Right lobe of liver (tissue), 6 donors: ENCODE measurements around the gene ARL4C. TPM values are rescaled to one million over a fixed set of nuclear protein-coding genes. Genes with fewer than 3 reads are reported as not detected.

Experiments used
- ATAC-seq, 4 donors: fragments of 200-7000 bp; cut with Tn5 transposase; one replicate each; pipeline ENCODE4 v1.9.1; 2020; ENCODE audit warnings: mild to moderate bottlenecking in 4 of 4, moderate library complexity in 4 of 4
- DNase-seq, 3 donors: peaks; one replicate each; pipeline ENCODE4 v3.0.0-alpha.2; 2020
- H3K27ac ChIP-seq, 3 donors: fragments of 200-600 bp; one replicate each; pipeline ENCODE4 v1.8.0; 2022
- H3K27me3 ChIP-seq, 2 donors: fragments of 200-600 bp; one replicate each; pipeline ENCODE4 v1.8.0; 2022
- H3K36me3 ChIP-seq, 4 donors: fragments of 200-600 bp; sonication (generic) in 1 of 4; one replicate each; pipeline versions ENCODE4 v1.5.1 to v1.8.0; 2017 to 2022; ENCODE audit warnings: control low read depth in 1 of 4
- H3K4me1 ChIP-seq, 4 donors: fragments of 200-600 bp; sonication (generic) in 1 of 4; one replicate each; pipeline versions ENCODE4 v1.5.1 to v1.8.0; 2017 to 2022; ENCODE audit warnings: control low read depth in 1 of 4
- H3K4me3 ChIP-seq, 3 donors: fragments of 200-600 bp; one replicate each; pipeline ENCODE4 v1.8.0; 2022
- H3K9me3 ChIP-seq, 4 donors: fragments of 200-600 bp; sonication (generic) in 1 of 4; one replicate each; pipeline versions ENCODE4 v1.5.1 to v1.8.0; 2017 to 2022; ENCODE audit warnings: control low read depth in 1 of 4
- CTCF ChIP-seq, 4 donors: fragments of 200-600 bp in 3 of 4; fragments of 450-650 bp in 1 of 4; IDR thresholded peaks; one replicate each; pipeline versions ENCODE4 v1.5.1 to v1.8.0; 2016 to 2022; ENCODE audit warnings: antibody characterized with exemption in 4 of 4, mild to moderate bottlenecking in 2 of 4
- POLR2A ChIP-seq: fragments of 450-650 bp; IDR thresholded peaks from one replicate; pipeline ENCODE4 v1.6.1; 2017; ENCODE audit warnings: antibody characterized with exemption, mild to moderate bottlenecking
- WGBS: methylation state at CpG from one replicate; pipeline ENCODE4 v1.1.6; 2018; ENCODE audit warnings: low coverage, low lambda C conversion rate; ENCODE audit not compliant: insufficient coverage; ENCODE audit errors: missing lambda C conversion rate; 5-methylcytosine and 5-hydroxymethylcytosine counted together
- intact Hi-C, 2 donors: fragments of 100-400 bp; cut with DNase I; formaldehyde crosslinking; loops; one replicate each; pipeline versions ENCODE4 v1.11.2 to v1.14.1; 2022
- total RNA-seq, 6 experiments: library from RNA; depleted of rRNA in 2 of 6; stranded (reverse); fragments of >200 nt in 2 of 6; fragmentation: NEBNext Ultra II Directional in 3 of 6; extraction: Animal tissue kit (Norgen Biotek cat#: 25700) in 3 of 6; gene quantifications; one replicate each; pipeline versions ENCODE4 v1.1.0 to v1.2.4, GENCODE V29; 2016 to 2023
- donor health status: DM: no; HTN: yes; CAD: no.
- donor health status: DM: no; HTN: no; CAD: no.
- donor health status: DM: no; HTN: no; CAD: no.
- donor health status: DM: no; HTN: yes; CAD: no.
- donor health status: DM: no; HTN: yes; CAD: no.

The ARL4C gene
- total RNA-seq, 6 experiments from 2014 or later, result 1.4 to 9.4 (median 2.5) TPM

DNA sequence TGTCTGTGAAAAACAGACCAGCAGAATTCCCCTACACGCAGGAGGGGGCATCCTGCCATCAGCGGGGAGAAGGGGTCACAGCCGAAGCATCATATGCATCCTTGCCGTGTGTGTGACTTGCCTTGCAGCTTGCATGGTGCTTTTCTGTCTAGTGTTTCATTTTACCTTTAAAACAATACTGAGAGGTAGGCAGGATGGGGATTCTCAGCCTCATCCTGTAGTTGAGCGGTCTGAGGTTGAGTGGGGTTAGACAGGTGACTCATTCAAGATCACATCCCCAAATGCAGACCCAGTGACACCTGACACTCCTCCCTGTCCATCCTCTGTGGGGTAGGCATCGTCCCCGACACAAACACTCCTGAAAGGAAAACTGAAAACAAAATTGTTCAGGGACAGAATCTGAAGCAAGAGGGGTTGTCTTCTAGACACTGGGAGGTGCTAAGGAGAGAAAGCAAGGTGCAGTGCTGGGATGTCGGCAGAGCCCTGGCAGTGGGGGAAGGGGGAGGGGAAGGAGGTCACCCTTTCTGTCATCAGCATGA lies 7.9 kb downstream of the ARL4C start:
- Histone ChIP-seq H3K9me3 (no peaks in the 10 kb centered on the region), H3K4me1 (peaks cover 0 to 2% (median 0%) of the 10 kb centered on the region in 4 donors), H3K27ac (no peak overlapping the region), H3K4me3 (no peak overlapping the region), H3K36me3 (no peaks in the 10 kb centered on the region), H3K27me3 (no peaks in the 10 kb centered on the region)
- intact Hi-C loops, result no loop called here
- no peak for DNase-seq
- ATAC-seq, result peak in 3 of 4 donors; percentile 20 to 24 (median 22)
- TF ChIP-seq CTCF (IDR thresholded peaks at IDR 0.05), result no peak
- 47% methylated on average over 5 of the region's 8 CpGs for WGBS

- H3K36me3 ChIP-seq, result no peaks in the 10 kb centered on the region
- no peaks in the 10 kb centered on the region for H3K4me1 ChIP-seq
- H3K4me3 ChIP-seq, result no peak overlapping the region
- TF ChIP-seq POLR2A (no peak), CTCF (IDR thresholded peaks at IDR 0.05) (no peak)
- ATAC-seq, result no peak
- 71% methylated on average over 1 of the region's 1 CpG for WGBS
- H3K27ac ChIP-seq, result no peak overlapping the region
- no peak for DNase-seq
- no peaks in the 10 kb centered on the region for H3K27me3 ChIP-seq
- intact Hi-C loops, result no loop called here
- no peaks in the 10 kb centered on the region for H3K9me3 ChIP-seq
Measured at GRCh38 chr2:234488486-234488885, 8.4 kb downstream of the ARL4C start.

DNA sequence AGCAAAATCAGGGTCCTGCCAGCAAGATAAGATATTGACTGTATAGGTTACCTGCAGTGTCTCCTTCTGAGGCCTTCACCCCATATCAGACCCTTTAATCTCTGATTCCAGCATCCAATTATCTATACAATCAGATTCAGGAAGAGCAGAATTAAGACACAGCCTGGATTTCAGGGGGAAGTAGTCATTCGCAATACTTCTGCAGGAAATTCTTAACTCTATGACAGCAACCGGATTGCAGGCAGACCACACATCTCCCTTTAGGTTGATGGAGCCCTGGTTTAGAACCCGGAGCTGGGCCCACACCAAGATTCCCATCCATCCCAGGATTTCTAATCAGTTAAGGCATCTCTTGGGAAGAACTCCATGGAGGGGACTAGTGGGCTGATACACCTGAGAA lies 9.5 kb downstream of the ARL4C start:
- Histone ChIP-seq H3K9me3 (no peaks in the 10 kb centered on the region), H3K36me3 (no peaks in the 10 kb centered on the region), H3K27ac (no peak overlapping the region), H3K4me3 (no peak overlapping the region), H3K27me3 (no peaks in the 10 kb centered on the region), H3K4me1 (no peaks in the 10 kb centered on the region)
- TF ChIP-seq CTCF (IDR thresholded peaks at IDR 0.05) (no peak), POLR2A (no peak)
- no peak for DNase-seq
- no peak for ATAC-seq
- whole genome bisulfite sequencing, result 42% methylated on average over 2 of the region's 3 CpGs
- intact Hi-C loops, result no loop called here

DNA sequence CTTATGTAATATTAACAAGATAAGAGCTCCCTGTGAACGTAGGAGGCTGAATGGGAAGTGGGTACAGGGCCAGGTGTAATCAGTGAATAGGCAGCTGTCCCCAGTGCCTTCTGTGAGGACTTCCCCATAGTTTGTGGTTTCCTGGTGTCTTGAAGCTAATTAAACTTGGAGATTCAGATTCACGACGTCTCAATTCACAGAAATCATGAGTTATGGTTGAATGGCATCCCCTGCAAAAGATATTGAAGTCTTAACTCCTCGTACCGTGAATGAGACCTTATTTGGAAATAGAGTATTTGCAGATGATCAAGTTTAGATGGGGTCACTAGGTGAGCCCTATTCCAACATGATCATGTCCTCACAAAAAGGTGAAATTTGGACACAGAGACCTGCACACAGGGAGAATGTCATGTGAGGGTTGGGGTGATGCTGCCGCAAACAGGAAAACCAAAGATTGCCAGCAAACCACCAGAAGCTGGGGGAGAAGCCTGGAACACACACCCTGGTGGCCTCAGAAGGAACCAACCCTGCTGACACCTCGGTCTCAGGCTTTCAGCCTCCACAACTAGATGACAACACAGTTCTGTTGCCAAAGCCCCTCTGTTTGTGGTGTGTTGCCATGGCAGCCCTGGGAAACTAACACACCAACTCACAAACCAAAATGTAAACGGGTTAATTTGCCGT lies 13.2 kb downstream of the ARL4C start:
- no peak for DNase-seq

More for the DNA sequence above, 13.2 kb downstream of the ARL4C start:
- Histone ChIP-seq H3K4me1 (no peaks in the 10 kb centered on the region), H3K4me3 (no peak overlapping the region), H3K36me3 (no peaks in the 10 kb centered on the region), H3K27ac (no peak overlapping the region), H3K9me3 (no peaks in the 10 kb centered on the region), H3K27me3 (no peaks in the 10 kb centered on the region)
- TF ChIP-seq POLR2A (no peak), CTCF (IDR thresholded peaks at IDR 0.05) (peak in 1 of 4 donors; percentile 22)
- ATAC-seq, result peak; percentile 34 to 70 (median 51)
- 43% methylated on average over 6 of the region's 9 CpGs for WGBS
- intact Hi-C loops, result no loop called here
